Stomach (tissue), 9 donors: ENCODE data around the gene TRAK1. TPM values are rescaled to one million over a fixed set of nuclear protein-coding genes. Genes with fewer than 3 reads are reported as not detected.

Source experiments
- DNase-seq, 2 donors: peaks; one replicate each; pipeline versions ENCODE4 v3.0.0 to v3.0.0-alpha.2; 2013 to 2019
- H3K27ac ChIP-seq, 5 donors: fragments of 200-600 bp in 4 of 5; sonication (generic) in 4 of 5; one replicate each; pipeline ENCODE4 v1.5.1; 2013 to 2019; ENCODE audit warnings: mild to moderate bottlenecking in 1 of 5, moderate library complexity in 1 of 5
- H3K27me3 ChIP-seq, 3 donors: fragments of 200-600 bp; sonication (generic); one replicate each; pipeline ENCODE4 v1.5.1; 2017 to 2019; ENCODE audit warnings: mixed run types in 1 of 3
- H3K36me3 ChIP-seq, 4 donors: fragments of 200-600 bp; sonication (generic); 1 replicate in 3 of 4; 2 replicates in 1 of 4; pipeline ENCODE4 v1.5.1; 2016 to 2019
- H3K4me1 ChIP-seq, 4 donors: fragments of 200-600 bp; sonication (generic); one replicate each; pipeline ENCODE4 v1.5.1; 2016 to 2019
- H3K4me3 ChIP-seq, 4 donors: fragments of 200-600 bp; sonication (generic) in 3 of 4; one replicate each; pipeline ENCODE4 v1.5.1; 2016 to 2019; ENCODE audit warnings: mild to moderate bottlenecking in 1 of 4
- H3K9me3 ChIP-seq, 4 donors: fragments of 200-600 bp; sonication (generic); one replicate each; pipeline ENCODE4 v1.5.1; 2016 to 2019
- CTCF ChIP-seq, 7 experiments: fragments of 450-650 bp in 4 of 7; fragments of 200-600 bp in 3 of 7; sonication (generic) in 3 of 7; IDR thresholded peaks; one replicate each; pipeline ENCODE4 v1.5.1; 2016 to 2019; ENCODE audit warnings: antibody characterized with exemption in 7 of 7, control low read depth in 2 of 7, mild to moderate bottlenecking in 1 of 7
- EP300 ChIP-seq: sonication (generic); formaldehyde crosslinking; IDR thresholded peaks from one replicate; pipeline ENCODE4 v1.6.1; 2017; ENCODE audit warnings: antibody characterized with exemption
- POLR2A ChIP-seq, 4 donors: fragments of 450-650 bp; IDR thresholded peaks; one replicate each; pipeline ENCODE4 v1.6.1; 2016; ENCODE audit warnings: antibody characterized with exemption in 4 of 4, control low read depth in 2 of 4, mild to moderate bottlenecking in 1 of 4, moderate library complexity in 1 of 4
- POLR2AphosphoS5 ChIP-seq, 3 donors: sonication (generic); formaldehyde crosslinking; IDR thresholded peaks; one replicate each; pipeline ENCODE4 v1.6.1; 2016; ENCODE audit warnings: antibody characterized with exemption in 3 of 3
- WGBS, 5 donors: extraction: QIAGEN DNeasy Blood & Tissue Kit in 3 of 5; methylation state at CpG; one replicate each; pipeline versions ENCODE4 v1.1.5 to v1.1.7; 2013 to 2018; 5-methylcytosine and 5-hydroxymethylcytosine counted together
- intact Hi-C: fragments of 100-400 bp; cut with DNase I; formaldehyde crosslinking; loops from one replicate; pipeline ENCODE4 v1.15.1; 2023; ENCODE audit warnings: low total_unique reads
- polyA plus RNA-seq, 3 donors: library from polyadenylated mRNA; stranded (reverse); fragments of 200-250 nt; gene quantifications; one replicate each; pipeline ENCODE4 v1.2.3, GENCODE V29; 2013
- total RNA-seq, 5 donors: library from RNA; depleted of rRNA; stranded (reverse); fragments of >200 nt; gene quantifications; one replicate each; pipeline versions ENCODE4 v1.1.0 to v1.2.3, GENCODE V29; 2014 to 2016
- donor health status: healthy with polysubstance abuse.
- donor health status: Bipolar disorder and iron deficiency.
- donor health status: healthy.

Gene TRAK1
- total and polyA plus RNA-seq, 8 donors = 17.2 to 328 (median 86.0) TPM

- Histone ChIP-seq H3K36me3 (no peaks in the 10 kb centered on the region), H3K9me3 (no peaks in the 10 kb centered on the region), H3K27me3 (peaks cover 0 to 16% (median 0%) of the 10 kb centered on the region in 3 donors), H3K4me3 (no peak overlapping the region), H3K27ac (no peak overlapping the region), H3K4me1 (peaks cover 0 to 8% (median 3%) of the 10 kb centered on the region in 4 donors)
- no peak for TF ChIP-seq EP300
- peak in 5 of 7 experiments; percentile 38 to 71 (median 63) for TF ChIP-seq CTCF (IDR thresholded peaks at IDR 0.05)
- intact Hi-C loops = no loop called here
- WGBS, 5 donors = 5 to 11% (median 6%) methylated on average over 9 of the region's 9 CpGs
- DNase-seq = peak; percentile 64 to 82
Measured at GRCh38 chr3:42247576-42248027, 156.4 kb downstream of the TRAK1 start.

- Histone ChIP-seq H3K36me3 (no peaks in the 10 kb centered on the region), H3K27me3 (peaks cover 0 to 17% (median 0%) of the 10 kb centered on the region in 3 donors), H3K4me1 (peaks cover 0 to 13% (median 3%) of the 10 kb centered on the region in 4 donors), H3K9me3 (no peaks in the 10 kb centered on the region), H3K4me3 (no peak overlapping the region), H3K27ac (no peak overlapping the region)
- intact Hi-C loops = loop anchor here (10.0 kb wide), 1 partner anchor 184 kb away; no protein-coding TSS in a partner anchor
- no peak for TF ChIP-seq POLR2AphosphoS5 (IDR thresholded peaks at IDR 0.05)
- no peak for TF ChIP-seq POLR2A (IDR thresholded peaks at IDR 0.05)
- no peak for TF ChIP-seq CTCF (IDR thresholded peaks at IDR 0.05)
- TF ChIP-seq EP300 = no peak
- DNase-seq = no peak
- WGBS, 5 donors = 0 to 100% (median 93%) methylated on average over 1 of the region's 1 CpG
Measured at GRCh38 chr3:42250761-42251160, 159.6 kb downstream of the TRAK1 start.

GRCh38 chr3:42254566-42254965 is 163.4 kb downstream of the TRAK1 start:
- peaks cover 0 to 37% (median 0%) of the 10 kb centered on the region in 3 donors for H3K27me3 ChIP-seq
- no peaks in the 10 kb centered on the region for H3K36me3 ChIP-seq
- intact Hi-C loops = loop anchor here (10.0 kb wide), 1 partner anchor 180 kb away; no protein-coding TSS in a partner anchor
- DNase-seq = no peak
- peaks cover 0 to 5% (median 0%) of the 10 kb centered on the region in 4 donors for H3K4me1 ChIP-seq
- WGBS, 5 donors = 34 to 44% (median 37%) methylated on average over 3 of the region's 3 CpGs
- TF ChIP-seq EP300 (no peak), CTCF (IDR thresholded peaks at IDR 0.05) (no peak), POLR2A (IDR thresholded peaks at IDR 0.05) (no peak), POLR2AphosphoS5 (IDR thresholded peaks at IDR 0.05) (no peak)
- peaks cover 0 to 4% (median 0%) of the 10 kb centered on the region in 4 donors for H3K9me3 ChIP-seq
- no peak overlapping the region for H3K27ac ChIP-seq
- no peak overlapping the region for H3K4me3 ChIP-seq

- no peak for DNase-seq
- intact Hi-C loops = loop anchor here (10.0 kb wide), 1 partner anchor 179 kb away; no protein-coding TSS in a partner anchor
Measured at GRCh38 chr3:42256135-42256819, 165.1 kb downstream of the TRAK1 start.

More at GRCh38 chr3:42256135-42256819, 165.1 kb downstream of the TRAK1 start:
- TF ChIP-seq EP300 (no peak), POLR2A (IDR thresholded peaks at IDR 0.05) (no peak), CTCF (IDR thresholded peaks at IDR 0.05) (no peak), POLR2AphosphoS5 (IDR thresholded peaks at IDR 0.05) (no peak)
- no peak overlapping the region for H3K27ac ChIP-seq
- H3K36me3 ChIP-seq = no peaks in the 10 kb centered on the region
- H3K9me3 ChIP-seq = peaks cover 0 to 4% (median 0%) of the 10 kb centered on the region in 4 donors
- no peak overlapping the region for H3K4me3 ChIP-seq
- peaks cover 0 to 5% (median 0%) of the 10 kb centered on the region in 4 donors for H3K4me1 ChIP-seq
- 79 to 96% (median 88%) methylated on average over 1 of the region's 1 CpG for WGBS, 5 donors
- peaks cover 0 to 53% (median 5%) of the 10 kb centered on the region in 3 donors for H3K27me3 ChIP-seq
